Measurements from ENCODE around the gene ZGPAT.

DNA sequence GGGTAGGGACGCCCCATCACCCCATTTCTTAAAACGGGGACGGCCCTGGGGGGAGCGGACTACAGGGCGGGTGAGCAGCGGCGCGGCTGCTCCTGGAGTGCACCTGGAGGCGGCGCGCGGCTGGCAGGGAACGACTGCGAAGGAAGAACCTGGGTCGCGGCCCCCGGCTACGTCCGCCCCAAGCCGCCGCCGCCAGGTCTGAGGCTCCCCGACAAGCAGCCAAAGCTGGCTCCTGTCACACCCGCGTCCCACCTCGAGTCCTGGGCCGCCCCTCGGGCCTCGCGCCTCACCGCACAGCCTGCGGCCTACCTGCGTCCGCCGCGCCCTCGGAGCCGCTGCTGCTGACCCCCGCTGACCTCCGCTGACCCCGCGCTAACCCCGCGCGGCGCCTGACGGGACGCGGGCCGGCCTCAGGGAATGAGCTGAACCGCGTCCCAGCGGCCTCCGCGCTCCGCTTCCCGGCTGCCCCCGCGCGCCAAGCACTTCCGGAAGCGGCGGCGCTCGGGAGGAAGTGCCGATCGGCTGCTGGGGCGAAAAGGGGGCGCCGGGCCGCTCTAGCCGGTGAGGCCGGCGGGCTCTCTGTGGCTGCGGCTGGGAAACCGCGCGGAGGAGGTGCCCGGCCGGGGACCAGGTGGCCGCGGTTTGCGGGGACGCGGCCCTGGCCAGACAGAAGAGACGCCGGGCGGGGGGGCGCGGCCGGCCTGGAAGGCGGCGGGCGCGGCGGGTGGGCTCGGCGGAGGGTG lies at the start of gene ZGPAT, which contains the start of gene ARFRP1:
- peak; percentile 57 for TF ChIP-seq POLR2A (IDR thresholded peaks at IDR 0.05; ENCODE audit: low read length)
- no peak for TF ChIP-seq GATA1 (IDR thresholded peaks at IDR 0.05; ENCODE audit: low read depth, low read length)

All from erythroblast (primary cell).